WTC11 (cell line): ENCODE results near the gene HSD3B7. TPM values are rescaled to one million over a fixed set of nuclear protein-coding genes. Genes with fewer than 3 reads are reported as not detected.

Experiments
- ATAC-seq: fragments of 200-7000 bp; cut with Tn5 transposase; 2 replicates; pipeline ENCODE4 v1.10.0; 2021; ENCODE audit warnings: mild to moderate bottlenecking, moderate library complexity
- Bru-seq: library from RNA; stranded (reverse); fragments of 400-500 nt; gene quantifications from one replicate; lab custom pipeline; 2021; lab: Mats Ljungman, UMichigan
- CTCF ChIA-PET: fragments of 300-600 bp; sonication (Branson Sonifier 250); formaldehyde crosslinking; loops from one replicate; lab custom pipeline; 2021; ENCODE audit warnings: antibody characterized with exemption; lab: Charles Lee
- POLR2A ChIA-PET: fragments of 350-600 bp; sonication (Branson Sonifier 250); formaldehyde crosslinking; loops from one replicate; lab custom pipeline; 2021; ENCODE audit warnings: antibody characterized with exemption; lab: Charles Lee
- DNase-seq: peaks from one replicate; pipeline ENCODE4 v3.0.0; 2021; ENCODE audit warnings: low spot score
- H3K27ac Mint-ChIP-seq: 2 replicates; pipeline ENCODE4 v1.8.0; 2021; ENCODE audit warnings: mixed read lengths
- H3K27me3 Mint-ChIP-seq: 2 replicates; pipeline ENCODE4 v1.8.0; 2021; ENCODE audit warnings: low read depth, mild to moderate bottlenecking, moderate library complexity, mixed read lengths
- H3K36me3 Mint-ChIP-seq: 2 replicates; pipeline ENCODE4 v1.8.0; 2021; ENCODE audit warnings: mixed read lengths
- H3K4me1 Mint-ChIP-seq: 2 replicates; pipeline ENCODE4 v1.8.0; 2022; ENCODE audit warnings: mixed read lengths
- H3K4me3 Mint-ChIP-seq: 2 replicates; pipeline ENCODE4 v1.8.0; 2021; ENCODE audit warnings: mild to moderate bottlenecking, moderate library complexity, mixed read lengths
- H3K9me3 Mint-ChIP-seq: 2 replicates; pipeline ENCODE4 v1.8.0; 2021; ENCODE audit warnings: mixed read lengths
- ELF4 ChIP-seq: sonication (generic); formaldehyde crosslinking; IDR thresholded peaks from 2 replicates; pipeline ENCODE4 v1.8.1; 2022; ENCODE audit warnings: low read depth, mild to moderate bottlenecking, moderate library complexity, missing genetic modification reagents
- GABPB1 ChIP-seq: sonication (generic); formaldehyde crosslinking; IDR thresholded peaks from 2 replicates; pipeline ENCODE4 v1.8.1; 2023; ENCODE audit warnings: mild to moderate bottlenecking, missing genetic modification reagents
- KAT7 ChIP-seq: sonication (generic); formaldehyde crosslinking; IDR thresholded peaks from 2 replicates; pipeline ENCODE4 v1.8.1; 2023; ENCODE audit warnings: missing genetic modification reagents, mild to moderate bottlenecking, borderline replicate concordance
- MYBL2 ChIP-seq: sonication (generic); formaldehyde crosslinking; IDR thresholded peaks from 2 replicates; pipeline ENCODE4 v1.8.1; 2023; ENCODE audit warnings: mild to moderate bottlenecking, moderate library complexity, missing genetic modification reagents
- NR2C2 ChIP-seq: sonication (generic); formaldehyde crosslinking; IDR thresholded peaks from 2 replicates; pipeline ENCODE4 v1.8.0; 2022; ENCODE audit warnings: mild to moderate bottlenecking, missing genetic modification reagents
- NR3C1 ChIP-seq: sonication (generic); formaldehyde crosslinking; conservative IDR thresholded peaks from 2 replicates; pipeline ENCODE4 v1.8.1; 2023; ENCODE audit warnings: low read depth, mild to moderate bottlenecking, missing genetic modification reagents
- SP1 ChIP-seq: sonication (generic); formaldehyde crosslinking; conservative IDR thresholded peaks from 2 replicates; pipeline ENCODE4 v1.8.1; 2022; ENCODE audit warnings: missing genetic modification reagents
- TEAD1 ChIP-seq: sonication (generic); formaldehyde crosslinking; IDR thresholded peaks from 2 replicates; pipeline ENCODE4 v1.8.0; 2022; ENCODE audit warnings: mild to moderate bottlenecking, missing genetic modification reagents
- ZNF219 ChIP-seq: sonication (generic); formaldehyde crosslinking; IDR thresholded peaks from 2 replicates; pipeline ENCODE4 v1.8.0; 2023; ENCODE audit warnings: missing genetic modification reagents, mild to moderate bottlenecking, borderline replicate concordance
- long read RNA-seq, 3 experiments: library from RNA in 1 of 3; library from capped mRNA in 1 of 3; library from polyadenylated mRNA in 1 of 3; unstranded in 2 of 3; stranded (forward) in 1 of 3; transcript quantifications; one replicate each; pipeline ENCODE4 v2.0.0, GENCODE V29; 2021
- total RNA-seq: library from RNA; stranded (reverse); gene quantifications from 3 replicates; pipeline ENCODE4 v1.2.3, GENCODE V29; 2021
- TF ChIP-seq, protein P1 (sequence below): fragments of 200-600 bp; IDR thresholded peaks from 2 replicates; pipeline ENCODE4 v1.8.0; 2022; ENCODE audit warnings: antibody characterized with exemption
- TF ChIP-seq, protein P2 (sequence below): sonication (generic); formaldehyde crosslinking; IDR thresholded peaks from 2 replicates; pipeline ENCODE4 v1.8.1; 2023; ENCODE audit warnings: mild to moderate bottlenecking, missing genetic modification reagents, borderline replicate concordance
- TF ChIP-seq, protein P3 (sequence below): sonication (generic); formaldehyde crosslinking; IDR thresholded peaks from 2 replicates; pipeline ENCODE4 v1.8.0; 2023; ENCODE audit warnings: mild to moderate bottlenecking, missing genetic modification reagents
- TF ChIP-seq, protein P4 (sequence below): fragments of 250-450 bp; sonication (Bioruptor Pico); IDR thresholded peaks from 2 replicates; pipeline ENCODE4 v1.9.0; 2021; ENCODE audit warnings: moderate library complexity, mild to moderate bottlenecking, inconsistent platforms, borderline replicate concordance
- TF ChIP-seq, protein P5 (sequence below): sonication (generic); formaldehyde crosslinking; IDR thresholded peaks from 2 replicates; pipeline ENCODE4 v1.8.1; 2023; ENCODE audit warnings: mild to moderate bottlenecking, moderate library complexity, missing genetic modification reagents

The HSD3B7 gene
- 4.1 to 4.5 TPM (median 4.5 TPM) in 3 replicates for total RNA-seq
- Bru-seq, nascent RNA = percentile 24 among the genes with signal in this experiment
- long read RNA-seq, experiment 1, partial matches to known transcripts = 0 of 16 reads
- long read RNA-seq, experiment 1, other reads (novel, unspliced or antisense) = 13 of 16 reads
- long read RNA-seq, experiment 2, partial matches to known transcripts = 2 of 6 reads
- long read RNA-seq, experiment 2, other reads (novel, unspliced or antisense) = 2 of 6 reads
- long read RNA-seq, experiment 3, partial matches to known transcripts = 0 of 2 reads
- long read RNA-seq, experiment 3, other reads (novel, unspliced or antisense) = 1 of 2 reads

DNA sequence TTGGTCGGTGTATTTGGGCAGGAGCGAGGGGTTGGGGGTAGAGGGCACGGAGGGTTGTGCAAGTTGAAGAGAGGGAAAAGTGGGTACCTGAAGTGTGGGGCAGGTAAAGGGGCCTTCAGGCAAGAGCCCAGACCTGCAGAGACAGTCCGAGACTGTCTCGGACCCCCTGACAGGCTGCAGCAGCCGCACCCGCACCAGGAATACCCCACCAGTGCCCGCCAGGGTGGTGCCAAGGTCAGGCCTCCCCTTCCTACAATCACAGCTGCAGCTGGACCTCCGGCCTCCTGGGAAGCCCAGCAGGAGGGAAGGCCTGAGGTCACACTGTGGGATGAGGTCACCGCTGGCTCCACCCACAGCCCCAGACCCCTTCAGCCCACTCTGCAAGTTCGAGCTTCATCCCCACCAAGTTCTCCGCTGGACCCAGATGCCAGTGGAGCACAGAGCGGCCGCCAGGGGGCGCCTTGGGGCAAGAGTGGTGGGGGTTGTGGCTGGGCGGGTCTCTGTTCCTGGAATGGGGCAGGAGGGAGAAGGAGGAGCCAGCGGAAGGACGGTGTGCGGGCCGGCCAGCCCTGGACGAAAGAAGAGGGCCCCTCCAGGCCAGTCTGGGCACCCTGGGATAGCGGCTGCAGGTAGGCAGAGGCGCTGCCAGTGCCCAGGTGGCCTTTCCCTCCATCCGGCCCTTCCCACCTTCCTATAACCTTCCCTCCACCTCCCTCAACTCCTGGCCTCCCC is at the start of gene HSD3B7:
Gene HSD3B7 (plus strand): TSS at position 539 of the 732 bp plus-strand sequence. CDS start 452 bp downstream, outside the sequence.
- ChIA-PET CTCF (interaction anchor here (0.5 to 5.1 kb wide), 70 partner anchors 9 to 954 kb away, joined by 3 to 83 read pairs (median 5); partner anchors contain the start of genes ARMC5, BCKDK, FBXL19 and KAT8), POLR2A (interaction anchor here (0.5 to 2.2 kb wide), 10 partner anchors 12 to 291 kb away, joined by 3 to 6 read pairs (median 4); partner anchors contain the start of genes KAT8, SETD1A, STX4 and ZNF646)
- Mint-ChIP-seq H3K4me3 (peak within 1 kb of the TSS; percentile 61), H3K36me3 (peaks cover 12% of the 10 kb centered on the region), H3K4me1 (peaks cover 6% of the 10 kb centered on the region), H3K27me3 (no peaks in the 10 kb centered on the region)
- DNase-seq = peak; percentile 95
- ATAC-seq = peak; percentile 85
- TF ChIP-seq, protein P1, sequence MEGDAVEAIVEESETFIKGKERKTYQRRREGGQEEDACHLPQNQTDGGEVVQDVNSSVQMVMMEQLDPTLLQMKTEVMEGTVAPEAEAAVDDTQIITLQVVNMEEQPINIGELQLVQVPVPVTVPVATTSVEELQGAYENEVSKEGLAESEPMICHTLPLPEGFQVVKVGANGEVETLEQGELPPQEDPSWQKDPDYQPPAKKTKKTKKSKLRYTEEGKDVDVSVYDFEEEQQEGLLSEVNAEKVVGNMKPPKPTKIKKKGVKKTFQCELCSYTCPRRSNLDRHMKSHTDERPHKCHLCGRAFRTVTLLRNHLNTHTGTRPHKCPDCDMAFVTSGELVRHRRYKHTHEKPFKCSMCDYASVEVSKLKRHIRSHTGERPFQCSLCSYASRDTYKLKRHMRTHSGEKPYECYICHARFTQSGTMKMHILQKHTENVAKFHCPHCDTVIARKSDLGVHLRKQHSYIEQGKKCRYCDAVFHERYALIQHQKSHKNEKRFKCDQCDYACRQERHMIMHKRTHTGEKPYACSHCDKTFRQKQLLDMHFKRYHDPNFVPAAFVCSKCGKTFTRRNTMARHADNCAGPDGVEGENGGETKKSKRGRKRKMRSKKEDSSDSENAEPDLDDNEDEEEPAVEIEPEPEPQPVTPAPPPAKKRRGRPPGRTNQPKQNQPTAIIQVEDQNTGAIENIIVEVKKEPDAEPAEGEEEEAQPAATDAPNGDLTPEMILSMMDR = peak; percentile 97
- TF ChIP-seq, protein P2, sequence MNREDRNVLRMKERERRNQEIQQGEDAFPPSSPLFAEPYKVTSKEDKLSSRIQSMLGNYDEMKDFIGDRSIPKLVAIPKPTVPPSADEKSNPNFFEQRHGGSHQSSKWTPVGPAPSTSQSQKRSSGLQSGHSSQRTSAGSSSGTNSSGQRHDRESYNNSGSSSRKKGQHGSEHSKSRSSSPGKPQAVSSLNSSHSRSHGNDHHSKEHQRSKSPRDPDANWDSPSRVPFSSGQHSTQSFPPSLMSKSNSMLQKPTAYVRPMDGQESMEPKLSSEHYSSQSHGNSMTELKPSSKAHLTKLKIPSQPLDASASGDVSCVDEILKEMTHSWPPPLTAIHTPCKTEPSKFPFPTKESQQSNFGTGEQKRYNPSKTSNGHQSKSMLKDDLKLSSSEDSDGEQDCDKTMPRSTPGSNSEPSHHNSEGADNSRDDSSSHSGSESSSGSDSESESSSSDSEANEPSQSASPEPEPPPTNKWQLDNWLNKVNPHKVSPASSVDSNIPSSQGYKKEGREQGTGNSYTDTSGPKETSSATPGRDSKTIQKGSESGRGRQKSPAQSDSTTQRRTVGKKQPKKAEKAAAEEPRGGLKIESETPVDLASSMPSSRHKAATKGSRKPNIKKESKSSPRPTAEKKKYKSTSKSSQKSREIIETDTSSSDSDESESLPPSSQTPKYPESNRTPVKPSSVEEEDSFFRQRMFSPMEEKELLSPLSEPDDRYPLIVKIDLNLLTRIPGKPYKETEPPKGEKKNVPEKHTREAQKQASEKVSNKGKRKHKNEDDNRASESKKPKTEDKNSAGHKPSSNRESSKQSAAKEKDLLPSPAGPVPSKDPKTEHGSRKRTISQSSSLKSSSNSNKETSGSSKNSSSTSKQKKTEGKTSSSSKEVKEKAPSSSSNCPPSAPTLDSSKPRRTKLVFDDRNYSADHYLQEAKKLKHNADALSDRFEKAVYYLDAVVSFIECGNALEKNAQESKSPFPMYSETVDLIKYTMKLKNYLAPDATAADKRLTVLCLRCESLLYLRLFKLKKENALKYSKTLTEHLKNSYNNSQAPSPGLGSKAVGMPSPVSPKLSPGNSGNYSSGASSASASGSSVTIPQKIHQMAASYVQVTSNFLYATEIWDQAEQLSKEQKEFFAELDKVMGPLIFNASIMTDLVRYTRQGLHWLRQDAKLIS (CRISPR knock-in tag) = no peak
- TF ChIP-seq ZNF219 (CRISPR knock-in tag) (no peak), MYBL2 (CRISPR knock-in tag) (no peak), TEAD1 (CRISPR knock-in tag) (no peak), NR3C1 (CRISPR knock-in tag) (no peak), SP1 (CRISPR knock-in tag) (peak; percentile 73; the same call in 1 of the 2 replicates), ELF4 (CRISPR knock-in tag) (no peak), GABPB1 (CRISPR knock-in tag) (0 out of 2 replicates have a peak, but pooled peaks have one; percentile 35), KAT7 (no peak), NR2C2 (no peak)
- TF ChIP-seq, protein P3, sequence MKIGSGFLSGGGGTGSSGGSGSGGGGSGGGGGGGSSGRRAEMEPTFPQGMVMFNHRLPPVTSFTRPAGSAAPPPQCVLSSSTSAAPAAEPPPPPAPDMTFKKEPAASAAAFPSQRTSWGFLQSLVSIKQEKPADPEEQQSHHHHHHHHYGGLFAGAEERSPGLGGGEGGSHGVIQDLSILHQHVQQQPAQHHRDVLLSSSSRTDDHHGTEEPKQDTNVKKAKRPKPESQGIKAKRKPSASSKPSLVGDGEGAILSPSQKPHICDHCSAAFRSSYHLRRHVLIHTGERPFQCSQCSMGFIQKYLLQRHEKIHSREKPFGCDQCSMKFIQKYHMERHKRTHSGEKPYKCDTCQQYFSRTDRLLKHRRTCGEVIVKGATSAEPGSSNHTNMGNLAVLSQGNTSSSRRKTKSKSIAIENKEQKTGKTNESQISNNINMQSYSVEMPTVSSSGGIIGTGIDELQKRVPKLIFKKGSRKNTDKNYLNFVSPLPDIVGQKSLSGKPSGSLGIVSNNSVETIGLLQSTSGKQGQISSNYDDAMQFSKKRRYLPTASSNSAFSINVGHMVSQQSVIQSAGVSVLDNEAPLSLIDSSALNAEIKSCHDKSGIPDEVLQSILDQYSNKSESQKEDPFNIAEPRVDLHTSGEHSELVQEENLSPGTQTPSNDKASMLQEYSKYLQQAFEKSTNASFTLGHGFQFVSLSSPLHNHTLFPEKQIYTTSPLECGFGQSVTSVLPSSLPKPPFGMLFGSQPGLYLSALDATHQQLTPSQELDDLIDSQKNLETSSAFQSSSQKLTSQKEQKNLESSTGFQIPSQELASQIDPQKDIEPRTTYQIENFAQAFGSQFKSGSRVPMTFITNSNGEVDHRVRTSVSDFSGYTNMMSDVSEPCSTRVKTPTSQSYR (CRISPR knock-in tag) = peak; percentile 56; the same call in 1 of the 2 replicates
- TF ChIP-seq, protein P4, sequence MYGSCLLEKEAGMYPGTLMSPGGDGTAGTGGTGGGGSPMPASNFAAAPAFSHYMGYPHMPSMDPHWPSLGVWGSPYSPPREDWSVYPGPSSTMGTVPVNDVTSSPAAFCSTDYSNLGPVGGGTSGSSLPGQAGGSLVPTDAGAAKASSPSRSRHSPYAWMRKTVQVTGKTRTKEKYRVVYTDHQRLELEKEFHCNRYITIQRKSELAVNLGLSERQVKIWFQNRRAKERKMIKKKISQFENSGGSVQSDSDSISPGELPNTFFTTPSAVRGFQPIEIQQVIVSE = no peak
- TF ChIP-seq, protein P5, sequence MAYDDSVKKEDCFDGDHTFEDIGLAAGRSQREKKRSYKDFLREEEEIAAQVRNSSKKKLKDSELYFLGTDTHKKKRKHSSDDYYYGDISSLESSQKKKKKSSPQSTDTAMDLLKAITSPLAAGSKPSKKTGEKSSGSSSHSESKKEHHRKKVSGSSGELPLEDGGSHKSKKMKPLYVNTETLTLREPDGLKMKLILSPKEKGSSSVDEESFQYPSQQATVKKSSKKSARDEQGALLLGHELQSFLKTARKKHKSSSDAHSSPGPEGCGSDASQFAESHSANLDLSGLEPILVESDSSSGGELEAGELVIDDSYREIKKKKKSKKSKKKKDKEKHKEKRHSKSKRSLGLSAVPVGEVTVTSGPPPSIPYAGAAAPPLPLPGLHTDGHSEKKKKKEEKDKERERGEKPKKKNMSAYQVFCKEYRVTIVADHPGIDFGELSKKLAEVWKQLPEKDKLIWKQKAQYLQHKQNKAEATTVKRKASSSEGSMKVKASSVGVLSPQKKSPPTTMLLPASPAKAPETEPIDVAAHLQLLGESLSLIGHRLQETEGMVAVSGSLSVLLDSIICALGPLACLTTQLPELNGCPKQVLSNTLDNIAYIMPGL (CRISPR knock-in tag) = no peak; the same call in 1 of the 2 replicates
- TF ChIP-seq, all 79 proteins: peak for 4
- 0 out of 2 replicates have a peak within 1 kb of the TSS, but pooled peaks have one; percentile 27 for H3K27ac Mint-ChIP-seq
- H3K9me3 Mint-ChIP-seq = no peaks in the 10 kb centered on the region
